AG09319 (cell line): ENCODE results near the gene SMARCD3.
A peak's percentile ranks its signal among the peaks of the same experiment; 100 is the strongest.

Experiments
- DNase-seq: peaks from one replicate; pipeline ENCODE4 v3.0.0-alpha.2; 2010; ENCODE audit warnings: low read depth; ENCODE audit errors: extremely low read depth
- CTCF ChIP-seq: IDR thresholded peaks from 2 replicates; pipeline ENCODE4 v1.5.1; 2011; ENCODE audit warnings: low read depth, mild to moderate bottlenecking, inconsistent platforms, low read length, moderate library complexity

The SMARCD3 gene

GRCh38 chr7:151272405-151272804 is 23.9 kb upstream of the SMARCD3 start:
- peak; percentile 2; the same call in 1 of the 2 replicates for TF ChIP-seq CTCF
- DNase-seq, result no peak

- no peak for TF ChIP-seq CTCF
Observed at GRCh38 chr7:151271699-151272355, 23.3 kb upstream of the SMARCD3 start.

GRCh38 chr7:151269511-151269910 is 21.0 kb upstream of the SMARCD3 start:
- DNase-seq, result no peak
- no peak for TF ChIP-seq CTCF

More at GRCh38 chr7:151271699-151272355, 23.3 kb upstream of the SMARCD3 start:
- DNase-seq, result peak; percentile 36

- DNase-seq, result no peak
- TF ChIP-seq CTCF, result no peak
Observed at GRCh38 chr7:151265351-151265931, 16.9 kb upstream of the SMARCD3 start.

GRCh38 chr7:151264615-151265014 is 16.1 kb upstream of the SMARCD3 start:
- no peak for DNase-seq
- no peak for TF ChIP-seq CTCF

- DNase-seq, result no peak
- no peak for TF ChIP-seq CTCF
Observed at GRCh38 chr7:151261529-151261928, 13.0 kb upstream of the SMARCD3 start.

GRCh38 chr7:151260883-151261282 is 12.4 kb upstream of the SMARCD3 start:
- no peak for TF ChIP-seq CTCF
- DNase-seq, result no peak
